Islet precursor cell (in vitro differentiated cells): Measurements from ENCODE around the gene RBBP5.
A peak's percentile ranks its signal among the peaks of the same experiment; 100 is the strongest.

ENCODE experiments used
- DNase-seq: peaks from one replicate; pipeline ENCODE4 v3.0.0-alpha.2; 2018

The RBBP5 gene

DNA sequence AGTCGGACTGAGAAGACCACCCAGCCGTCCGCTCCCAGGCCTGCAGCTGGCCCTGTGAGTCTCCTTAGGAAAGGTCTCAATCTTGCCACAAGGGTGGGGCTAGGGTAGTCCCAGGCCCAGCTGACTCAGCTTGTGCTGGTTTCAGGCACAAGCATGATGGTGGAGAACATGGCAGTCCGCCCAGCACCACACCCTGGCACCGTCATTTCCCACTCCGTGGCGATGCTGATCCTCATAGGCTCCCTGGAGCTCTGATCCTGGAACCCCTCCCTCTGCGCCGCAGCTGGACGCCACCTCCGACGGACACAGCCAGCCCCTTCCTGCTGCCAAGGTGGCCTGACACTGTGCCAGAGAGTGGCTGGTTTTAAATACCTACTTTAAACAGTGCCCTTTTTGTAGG lies 48.3 kb downstream of the RBBP5 start:
- peak; percentile 41 for DNase-seq

DNA sequence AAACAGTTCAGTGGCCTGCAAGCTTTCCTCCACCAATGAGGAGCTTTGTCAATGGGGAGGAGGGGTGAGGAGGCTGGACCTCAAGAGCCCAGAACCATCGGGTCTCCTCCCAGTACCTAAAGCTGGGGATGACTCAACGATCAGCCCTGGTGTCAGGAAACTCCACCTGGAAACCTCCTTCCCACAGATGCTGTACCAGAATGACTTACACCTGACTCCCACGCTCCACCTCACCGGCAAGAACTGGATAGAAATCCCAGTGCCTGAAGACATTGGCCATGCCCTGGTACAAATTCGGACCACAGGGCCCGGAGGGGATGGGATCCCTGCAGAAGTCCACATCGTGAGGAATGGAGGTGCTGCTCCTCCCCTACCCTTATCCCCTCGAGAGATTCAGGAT lies 48.9 kb downstream of the RBBP5 start:
- DNase-seq = peak; percentile 46

DNA sequence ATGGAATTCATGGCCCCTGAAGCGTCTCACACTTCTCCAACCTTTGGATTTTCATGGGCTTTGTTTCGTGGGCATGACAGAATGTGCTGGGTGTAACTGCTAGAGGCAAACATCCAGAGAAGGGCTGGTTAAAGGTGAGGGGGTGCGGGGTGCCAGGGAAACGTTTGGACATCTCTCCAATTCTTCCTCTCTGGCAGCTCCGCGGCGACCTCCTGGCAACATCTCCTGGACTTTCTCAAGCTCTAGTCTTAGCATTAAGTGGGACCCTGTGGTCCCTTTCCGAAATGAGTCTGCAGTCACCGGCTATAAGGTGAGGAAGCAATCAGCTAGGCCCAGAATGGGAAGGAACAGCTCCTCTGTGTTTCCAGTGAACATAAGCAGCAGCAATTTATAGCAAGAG lies 49.5 kb downstream of the RBBP5 start:
- DNase-seq = peak; percentile 32

DNA sequence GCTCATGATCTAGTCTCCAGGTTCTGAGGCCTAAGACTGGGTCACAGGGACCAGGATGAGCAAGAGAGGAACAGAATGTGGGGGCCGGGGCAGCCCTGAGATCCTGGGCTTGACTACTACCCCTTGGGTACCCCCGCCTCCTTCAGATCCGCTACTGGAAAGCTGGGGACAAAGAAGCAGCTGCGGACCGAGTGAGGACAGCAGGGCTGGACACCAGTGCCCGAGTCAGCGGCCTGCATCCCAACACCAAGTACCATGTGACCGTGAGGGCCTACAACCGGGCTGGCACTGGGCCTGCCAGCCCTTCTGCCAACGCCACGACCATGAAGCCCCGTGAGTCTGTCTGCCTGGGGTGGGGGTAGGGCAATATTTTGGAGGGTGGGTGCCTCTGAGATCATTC lies 50.0 kb downstream of the RBBP5 start:
- DNase-seq = peak; percentile 48

DNA sequence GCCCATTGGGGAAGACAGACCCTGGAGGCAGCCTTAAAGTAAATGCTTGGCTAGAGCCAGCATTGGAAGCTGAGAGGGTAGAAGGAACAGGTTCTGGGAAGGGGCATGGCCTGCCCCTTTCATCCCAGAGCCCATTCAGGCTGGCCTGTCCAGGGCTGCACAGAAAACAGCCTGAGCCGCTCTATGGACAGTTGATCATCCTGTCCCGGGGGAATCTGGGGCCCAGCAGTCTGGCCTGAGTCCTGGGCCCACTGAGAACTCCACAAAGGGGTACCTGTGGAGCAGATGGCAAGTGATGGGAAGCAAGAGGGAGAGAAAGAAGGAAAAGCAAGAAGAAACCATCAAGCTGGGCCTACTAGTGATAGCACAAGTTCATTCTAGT lies 50.8 kb downstream of the RBBP5 start:
- DNase-seq = peak; percentile 25

DNA sequence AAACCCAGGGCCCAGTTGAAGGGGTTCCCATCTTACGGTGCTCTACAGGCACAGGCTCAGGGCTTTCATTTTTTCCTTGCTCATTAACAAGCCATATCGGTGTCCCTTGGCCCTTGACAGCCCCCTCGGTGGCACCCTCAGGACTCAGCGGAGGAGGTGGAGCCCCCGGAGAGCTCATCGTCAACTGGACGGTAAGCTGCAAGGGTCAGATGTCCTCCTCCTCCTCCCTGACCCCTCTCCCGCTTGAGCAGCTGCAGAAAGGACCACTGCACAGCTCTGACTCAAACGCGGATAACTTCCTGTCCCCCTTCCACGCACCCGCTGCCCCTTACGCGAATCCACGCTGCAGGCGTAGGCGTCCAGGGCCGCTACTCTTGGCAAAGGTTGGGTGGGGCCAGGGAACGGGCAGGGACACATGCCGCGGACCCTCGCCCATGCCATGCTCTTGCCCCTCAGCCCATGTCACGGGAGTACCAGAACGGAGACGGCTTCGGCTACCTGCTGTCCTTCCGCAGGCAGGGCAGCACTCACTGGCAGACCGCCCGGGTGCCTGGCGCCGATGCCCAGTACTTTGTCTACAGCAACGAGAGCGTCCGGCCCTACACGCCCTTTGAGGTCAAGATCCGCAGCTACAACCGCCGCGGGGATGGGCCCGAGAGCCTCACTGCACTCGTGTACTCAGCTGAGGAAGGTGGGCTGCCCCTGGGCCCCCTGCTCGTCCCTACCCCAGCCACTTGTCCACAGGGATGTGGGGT lies 52.2 kb downstream of the RBBP5 start:
- DNase-seq = peak; percentile 50

DNA sequence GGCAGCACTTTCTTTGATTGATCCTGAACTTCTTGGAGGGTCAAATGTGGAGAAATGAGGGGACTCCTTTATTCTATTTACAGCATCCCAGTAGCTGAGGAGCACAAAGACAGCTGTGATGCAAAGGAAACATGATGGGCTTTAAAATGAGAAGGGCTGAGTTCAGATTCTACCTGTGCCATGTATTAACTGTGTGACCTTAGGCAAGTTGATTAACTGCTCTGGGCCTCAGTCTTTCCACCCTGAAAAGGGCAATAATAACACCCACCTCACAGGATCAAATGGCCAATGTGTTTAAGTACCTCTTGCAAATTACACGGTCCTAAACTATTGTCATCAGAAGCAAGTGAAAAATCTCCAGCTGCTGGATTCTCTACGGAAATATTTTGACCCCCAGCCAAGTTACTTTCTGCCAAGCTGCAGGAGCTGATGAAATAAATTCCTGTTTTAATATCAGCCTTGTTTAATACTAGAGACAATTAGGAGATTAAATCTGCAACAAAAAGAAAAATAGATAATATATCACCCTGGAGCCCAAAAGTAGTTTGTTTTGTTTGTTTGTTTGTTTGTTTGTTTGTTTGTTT lies 53.2 kb downstream of the RBBP5 start:
- DNase-seq = no peak

DNA sequence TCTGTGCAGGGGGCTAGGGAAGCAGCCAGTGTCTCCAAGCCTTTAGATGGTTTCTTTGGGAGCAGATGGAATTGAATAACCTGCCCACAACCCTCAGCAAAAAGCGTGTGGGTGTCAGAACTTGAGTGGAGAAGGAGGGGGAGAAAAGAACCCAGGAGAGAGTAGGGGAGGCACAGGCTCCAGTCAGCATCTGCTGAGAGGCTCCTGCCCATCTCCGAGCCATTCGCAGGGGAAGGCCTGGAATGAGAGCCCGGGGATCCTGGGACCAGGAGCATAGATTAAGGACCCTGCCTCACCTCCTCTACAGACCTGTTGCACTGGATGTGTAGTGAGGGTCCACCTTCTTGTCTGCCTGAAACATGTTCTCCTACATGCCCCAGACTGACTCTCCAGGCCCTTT lies 53.8 kb downstream of the RBBP5 start:
- DNase-seq = no peak

DNA sequence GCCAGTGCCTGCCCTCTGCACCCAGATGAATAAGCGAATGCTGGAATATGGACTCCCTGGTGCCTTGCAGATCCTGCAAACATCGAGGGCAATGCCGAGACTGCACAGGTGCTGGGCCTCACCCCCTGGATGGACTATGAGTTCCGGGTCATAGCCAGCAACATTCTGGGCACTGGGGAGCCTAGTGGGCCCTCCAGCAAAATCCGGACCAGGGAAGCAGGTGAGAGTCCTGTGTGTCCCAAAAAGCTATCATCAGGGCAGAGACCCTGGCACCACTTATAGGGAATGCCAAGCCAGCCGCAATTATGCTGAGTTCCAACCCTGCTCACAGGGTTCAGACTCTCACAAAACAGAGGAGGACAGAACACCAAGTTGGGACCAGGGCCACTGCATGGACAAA lies 54.7 kb downstream of the RBBP5 start:
- DNase-seq = no peak

DNA sequence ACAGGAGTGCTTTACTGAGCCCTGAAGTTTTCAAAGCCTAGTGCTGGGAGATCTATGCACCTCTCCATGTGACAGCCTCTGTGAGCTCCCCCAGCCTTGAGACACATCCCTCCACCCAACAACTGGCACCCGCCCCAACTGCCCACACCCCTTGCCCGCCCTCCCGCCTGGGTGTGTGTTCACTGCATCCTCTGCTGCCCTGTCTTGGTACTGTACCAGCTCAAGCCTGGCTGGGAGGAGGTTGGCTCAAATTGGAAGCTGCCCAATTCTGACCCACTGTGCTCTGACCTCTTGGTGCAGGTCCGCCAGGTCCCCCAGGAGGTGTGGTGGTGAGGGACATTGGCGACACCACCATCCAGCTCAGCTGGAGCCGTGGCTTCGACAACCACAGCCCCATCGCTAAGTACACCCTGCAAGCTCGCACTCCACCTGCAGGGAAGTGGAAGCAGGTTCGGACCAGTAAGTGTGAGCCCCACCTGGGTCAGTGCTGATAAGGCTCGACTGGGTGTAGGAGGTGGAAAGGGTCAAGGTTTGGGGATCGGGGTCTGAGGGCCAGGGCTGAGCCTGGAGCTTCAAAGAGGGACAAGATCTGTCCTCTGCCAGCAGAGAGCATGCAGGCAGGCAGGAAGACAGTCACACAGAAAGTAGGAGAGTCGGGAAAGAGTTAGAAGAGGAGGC lies 55.5 kb downstream of the RBBP5 start:
- no peak for DNase-seq

DNA sequence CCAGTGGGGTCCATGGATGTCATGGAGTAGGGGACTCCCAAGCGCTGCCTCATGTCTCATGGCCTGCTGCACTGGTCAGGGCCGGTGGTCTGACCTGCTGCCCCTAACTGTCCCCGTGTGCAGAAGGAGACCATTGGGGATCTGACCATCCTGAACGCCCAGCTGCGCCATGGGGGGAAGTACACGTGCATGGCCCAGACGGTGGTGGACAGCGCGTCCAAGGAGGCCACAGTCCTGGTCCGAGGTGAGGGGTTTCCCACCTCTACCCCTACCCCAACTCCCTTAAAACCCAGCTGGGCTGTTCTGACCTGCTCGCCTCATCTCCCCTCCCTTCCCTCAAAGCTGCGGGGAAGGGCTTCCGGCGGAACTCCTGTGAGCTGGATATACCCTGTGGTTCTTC lies 56.1 kb downstream of the RBBP5 start:
- DNase-seq = no peak

DNA sequence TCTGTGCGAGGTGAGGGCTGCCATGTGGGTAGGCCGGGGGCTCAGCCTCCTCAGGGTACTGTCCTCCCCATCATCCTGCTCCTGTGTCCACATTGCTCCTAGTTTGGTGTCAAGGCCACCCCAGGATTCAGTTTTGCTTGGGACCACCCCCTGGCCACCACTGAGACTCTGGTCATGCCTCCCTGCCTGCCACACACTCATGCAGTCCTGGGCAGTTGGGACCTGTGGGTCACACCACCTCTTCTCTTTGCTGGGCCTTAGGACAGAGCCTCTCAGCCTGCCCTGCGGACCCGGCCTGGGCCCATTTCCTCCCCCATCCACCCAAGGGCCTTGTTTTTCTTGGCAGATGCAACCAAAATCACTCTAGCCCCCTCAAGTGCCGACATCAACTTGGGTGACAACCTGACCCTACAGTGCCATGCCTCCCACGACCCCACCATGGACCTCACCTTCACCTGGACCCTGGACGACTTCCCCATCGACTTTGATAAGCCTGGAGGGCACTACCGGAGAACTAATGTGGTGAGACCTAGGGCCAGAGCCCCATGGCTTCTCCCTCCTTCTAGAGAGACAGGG lies 56.9 kb downstream of the RBBP5 start:
- no peak for DNase-seq

DNA sequence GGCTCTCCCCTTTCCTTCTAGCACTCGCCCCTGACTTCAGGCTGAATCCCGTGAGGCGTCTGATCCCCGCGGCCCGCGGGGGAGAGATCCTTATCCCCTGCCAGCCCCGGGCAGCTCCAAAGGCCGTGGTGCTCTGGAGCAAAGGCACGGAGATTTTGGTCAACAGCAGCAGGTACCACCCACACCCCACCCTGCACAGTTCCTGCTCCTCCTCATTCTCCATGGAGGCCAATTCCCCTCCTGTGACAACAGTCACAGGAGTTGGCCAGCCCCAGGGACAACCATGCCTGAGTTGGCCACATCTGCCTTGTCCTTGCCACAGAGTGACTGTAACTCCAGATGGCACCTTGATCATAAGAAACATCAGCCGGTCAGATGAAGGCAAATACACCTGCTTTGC lies 57.5 kb downstream of the RBBP5 start:
- DNase-seq = no peak

DNA sequence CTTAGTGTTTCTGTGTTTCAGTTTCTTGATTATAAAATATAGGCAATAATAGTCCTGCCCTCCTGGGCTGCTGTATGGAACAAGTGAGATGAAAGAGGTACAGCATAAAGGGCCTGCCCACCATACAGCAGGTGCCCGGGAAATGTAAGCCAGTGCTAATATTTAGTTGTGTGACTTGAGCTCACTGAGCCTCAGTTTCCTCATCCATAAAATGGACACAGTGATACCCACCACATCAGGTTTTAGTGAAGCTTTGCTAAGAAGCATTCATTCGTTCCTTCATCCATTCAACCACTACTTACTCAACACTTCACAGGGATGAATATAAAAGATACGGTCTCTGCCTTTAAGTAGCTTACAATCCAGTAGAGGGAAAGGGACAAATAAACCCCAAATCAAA lies 58.9 kb downstream of the RBBP5 start:
- DNase-seq = no peak

DNA sequence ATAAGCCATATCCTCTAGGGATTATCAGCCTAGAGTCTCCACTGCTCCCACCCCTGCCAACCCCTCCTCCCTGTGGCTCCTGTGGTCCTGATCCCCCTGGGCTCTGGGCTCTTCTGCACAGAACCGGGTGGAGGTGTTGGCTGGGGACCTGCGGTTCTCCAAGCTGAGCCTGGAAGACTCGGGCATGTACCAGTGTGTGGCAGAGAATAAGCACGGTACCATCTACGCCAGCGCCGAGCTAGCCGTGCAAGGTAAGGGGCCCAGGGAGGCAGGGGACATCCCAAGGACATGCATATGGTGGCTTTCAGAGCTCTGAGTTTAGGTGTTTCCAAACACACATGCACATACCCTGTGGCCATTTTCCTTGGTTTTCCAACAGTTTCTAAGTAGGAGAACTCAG lies 59.5 kb downstream of the RBBP5 start:
- DNase-seq = no peak

DNA sequence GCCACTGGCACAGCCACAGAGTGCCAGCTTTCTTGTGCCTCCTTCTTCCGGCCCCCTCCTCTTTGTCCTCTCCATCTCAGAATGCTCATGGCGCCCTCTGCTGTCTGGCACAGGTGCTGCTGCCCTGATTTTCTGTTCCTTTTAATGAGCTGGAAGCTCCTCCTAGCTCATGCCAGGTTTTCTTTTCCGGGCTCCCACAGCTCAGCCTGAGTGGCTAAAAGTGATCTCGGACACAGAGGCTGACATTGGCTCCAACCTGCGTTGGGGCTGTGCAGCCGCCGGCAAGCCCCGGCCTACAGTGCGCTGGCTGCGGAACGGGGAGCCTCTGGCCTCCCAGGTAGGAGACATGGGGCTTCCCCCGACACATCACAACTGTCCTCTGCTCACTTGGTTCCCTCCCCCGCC lies 60.1 kb downstream of the RBBP5 start:
- peak; percentile 92 for DNase-seq

DNA sequence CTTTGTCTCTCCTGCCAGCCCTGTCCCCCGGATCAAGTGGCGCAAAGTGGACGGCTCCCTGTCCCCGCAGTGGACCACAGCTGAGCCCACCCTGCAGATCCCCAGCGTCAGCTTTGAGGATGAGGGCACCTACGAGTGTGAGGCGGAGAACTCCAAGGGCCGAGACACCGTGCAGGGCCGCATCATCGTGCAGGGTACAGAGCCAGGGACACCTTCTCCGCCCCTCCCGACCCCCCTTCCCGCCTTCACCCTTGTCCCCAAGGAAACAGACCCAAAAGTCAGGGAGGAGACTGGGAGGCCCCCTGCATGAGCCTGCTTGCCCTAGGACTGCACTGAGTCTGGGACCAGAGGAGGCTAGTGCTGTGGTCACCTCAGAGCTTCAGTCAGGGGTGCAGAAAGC lies 60.6 kb downstream of the RBBP5 start:
- DNase-seq = no peak

DNA sequence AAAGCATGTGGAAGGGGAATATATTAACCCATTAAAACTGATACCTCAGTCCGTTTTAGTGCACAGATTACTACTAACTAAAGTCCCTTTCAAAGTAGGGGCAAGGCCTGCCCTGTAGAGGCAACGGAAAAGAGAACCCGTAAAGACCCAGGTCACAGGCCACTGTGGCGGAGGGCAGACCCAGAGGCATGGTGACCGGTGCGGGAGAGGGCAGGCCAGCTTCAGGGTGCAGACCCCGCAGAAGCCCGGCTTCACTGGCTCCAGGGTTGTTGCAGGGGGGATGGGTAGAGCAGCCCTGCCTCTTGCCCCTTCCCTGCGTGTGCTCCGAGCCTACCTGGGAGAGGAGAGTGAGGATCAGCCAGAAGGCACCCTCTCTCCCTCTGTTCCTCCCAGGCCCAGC lies 61.0 kb downstream of the RBBP5 start:
- DNase-seq = no peak

DNA sequence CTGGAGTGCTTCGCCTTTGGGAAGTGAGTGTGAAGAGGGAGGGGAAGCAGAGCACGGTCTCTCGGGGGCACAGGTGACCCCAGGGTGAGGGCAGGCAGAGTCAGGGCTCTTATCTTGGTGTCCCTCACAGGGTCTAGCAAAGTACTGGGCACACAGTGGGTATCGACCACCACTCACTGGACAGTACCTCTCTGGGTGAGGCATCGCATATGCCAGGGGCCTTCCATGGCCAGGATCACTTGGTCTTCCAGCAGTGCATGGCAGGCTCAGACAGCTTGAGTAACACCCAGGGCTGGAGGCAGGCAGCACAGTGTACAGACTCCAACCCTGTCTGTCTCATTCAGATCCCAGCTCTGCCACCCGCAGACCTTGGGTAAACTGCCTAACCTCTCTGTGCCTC lies 62.1 kb downstream of the RBBP5 start:
- DNase-seq = no peak

DNA sequence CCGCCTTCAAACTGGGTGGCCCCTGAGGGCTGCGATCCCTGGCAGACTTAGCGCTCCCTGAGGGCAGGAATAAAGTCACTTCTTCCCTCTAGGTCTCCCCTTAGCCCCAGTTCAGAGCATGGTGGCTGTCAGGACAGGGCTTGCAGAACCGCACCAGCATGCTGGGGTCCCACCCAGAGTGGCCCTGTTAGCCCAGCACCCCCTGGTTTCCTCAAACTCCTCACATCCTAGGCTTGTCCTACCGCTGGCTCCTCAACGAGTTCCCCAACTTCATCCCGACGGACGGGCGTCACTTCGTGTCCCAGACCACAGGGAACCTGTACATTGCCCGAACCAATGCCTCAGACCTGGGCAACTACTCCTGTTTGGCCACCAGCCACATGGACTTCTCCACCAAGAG lies 62.9 kb downstream of the RBBP5 start:
- DNase-seq = no peak

DNA sequence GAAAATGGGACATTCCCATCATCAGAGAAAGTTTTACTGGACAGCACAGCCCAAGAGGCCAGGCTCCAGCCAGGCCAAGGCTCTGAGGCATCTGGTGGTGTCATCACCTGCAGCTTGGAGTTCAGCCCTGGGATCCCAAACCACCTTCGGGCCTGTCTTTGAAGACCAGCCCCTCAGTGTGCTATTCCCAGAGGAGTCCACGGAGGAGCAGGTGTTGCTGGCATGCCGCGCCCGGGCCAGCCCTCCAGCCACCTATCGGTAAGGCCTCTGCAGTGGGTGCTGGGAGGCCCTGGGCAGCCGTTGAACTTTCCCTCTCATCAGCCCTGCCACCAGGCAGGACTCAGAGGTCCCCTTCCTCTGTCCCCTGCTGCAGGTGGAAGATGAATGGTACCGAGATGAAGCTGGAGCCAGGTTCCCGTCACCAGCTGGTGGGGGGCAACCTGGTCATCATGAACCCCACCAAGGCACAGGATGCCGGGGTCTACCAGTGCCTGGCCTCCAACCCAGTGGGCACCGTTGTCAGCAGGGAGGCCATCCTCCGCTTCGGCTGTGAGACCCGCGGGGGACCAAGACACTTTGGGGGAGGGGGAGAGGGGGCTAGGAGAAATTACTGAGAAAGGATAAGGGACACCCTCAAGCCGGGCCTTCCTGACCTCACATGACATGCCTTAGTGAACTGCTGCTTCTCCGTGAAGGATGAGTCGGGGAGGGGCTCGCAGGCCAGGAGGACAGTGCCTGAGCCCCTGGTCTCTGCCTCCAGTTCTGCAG lies 63.8 kb downstream of the RBBP5 start:
- no peak for DNase-seq

DNA sequence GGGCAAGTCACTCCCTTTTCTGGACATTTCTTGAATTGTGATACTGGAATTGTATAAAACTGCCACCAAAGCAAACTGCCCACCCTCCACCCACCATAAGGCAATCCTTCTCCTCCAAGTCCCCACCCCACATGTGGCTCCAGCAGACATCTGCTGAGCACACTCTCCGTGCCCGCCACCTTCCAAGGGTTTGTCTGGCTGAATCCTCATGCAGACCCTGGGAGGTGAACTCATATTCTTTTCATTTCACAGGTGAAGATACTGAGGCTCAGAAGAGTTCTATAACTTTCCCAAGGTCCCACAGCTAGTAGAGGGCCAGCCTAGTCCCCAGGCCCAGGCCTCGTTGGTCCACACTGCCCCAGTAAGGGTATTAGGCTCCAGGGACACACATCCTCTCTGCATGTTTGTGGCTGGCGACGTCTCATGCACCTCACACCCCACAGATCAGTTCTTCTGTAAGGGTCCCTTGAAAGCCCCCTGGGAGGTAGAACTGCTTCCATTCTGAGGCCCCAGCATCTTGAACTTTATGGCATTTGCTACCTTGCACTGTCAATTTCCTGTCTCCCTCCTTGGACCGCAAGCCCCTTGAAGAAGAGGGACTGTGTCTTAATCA lies 64.7 kb downstream of the RBBP5 start:
- no peak for DNase-seq

DNA sequence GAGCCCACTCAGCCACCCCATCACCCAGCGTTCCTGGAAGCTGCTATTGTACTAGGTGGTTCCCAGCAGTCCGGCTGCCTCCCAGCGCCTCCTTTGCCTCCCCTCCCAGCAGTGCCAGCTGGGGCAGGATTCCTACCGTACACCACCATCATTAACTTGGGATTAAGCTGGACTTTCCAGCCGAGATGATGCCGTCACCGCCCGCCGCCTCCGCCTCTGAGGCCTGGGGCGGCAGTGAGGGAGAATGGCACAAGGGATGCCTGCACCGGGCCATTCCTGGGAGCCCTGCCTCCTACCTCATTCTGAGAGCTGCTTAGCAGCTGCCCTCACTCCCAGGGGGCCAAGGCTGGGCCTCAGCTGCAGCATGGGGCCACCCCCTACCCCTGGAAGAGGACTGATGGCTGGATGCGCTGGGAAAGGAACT lies 65.6 kb downstream of the RBBP5 start:
- no peak for DNase-seq
